K562 (cell line): ENCODE measurements around the gene TBC1D25. TPM values are rescaled to one million over a fixed set of nuclear protein-coding genes. Genes with fewer than 3 reads are reported as not detected.

Experiments used
- ARHGAP35 ChIP-seq: fragments of 450-650 bp; IDR thresholded peaks from 2 replicates; pipeline ENCODE4 v1.6.1; 2018; ENCODE audit not compliant: partially characterized antibody
- ARID1B ChIP-seq: fragments of 450-650 bp; IDR thresholded peaks from 2 replicates; pipeline ENCODE4 v1.6.1; 2016; ENCODE audit warnings: antibody characterized with exemption, mild to moderate bottlenecking, inconsistent platforms
- BRF1 ChIP-seq: IDR thresholded peaks from 3 replicates; pipeline ENCODE4 v1.6.1; 2011; ENCODE audit warnings: borderline replicate concordance, mild to moderate bottlenecking; ENCODE audit not compliant: insufficient read length; ENCODE audit errors: extremely low read depth
- CBX1 ChIP-seq: sonication (generic); IDR thresholded peaks from 2 replicates; pipeline ENCODE4 v1.6.1; 2016; ENCODE audit warnings: antibody characterized with exemption, low read depth, mild to moderate bottlenecking
- FOS ChIP-seq: IDR thresholded peaks from 3 replicates; pipeline ENCODE4 v1.6.1; 2011; ENCODE audit not compliant: insufficient read length; ENCODE audit errors: extremely low read depth
- HDAC6 ChIP-seq: IDR thresholded peaks from 2 replicates; pipeline ENCODE4 v1.6.1; 2012; ENCODE audit warnings: low read depth, mild to moderate bottlenecking, control low read depth, inconsistent platforms, low read length, moderate library complexity
- JUNB ChIP-seq: fragments of 450-650 bp; formaldehyde crosslinking; conservative IDR thresholded peaks from 2 replicates; pipeline ENCODE4 v1.4.0; 2020; ENCODE audit warnings: mild to moderate bottlenecking
- PML ChIP-seq: IDR thresholded peaks from 2 replicates; pipeline ENCODE4 v1.6.1; 2012; ENCODE audit warnings: low read length, inconsistent platforms
- SIX5 ChIP-seq, 2 experiments: IDR thresholded peaks; 2 replicates each; pipeline ENCODE4 v1.6.1; 2011; ENCODE audit warnings: low read length in 2 of 2, borderline replicate concordance in 1 of 2, low read depth in 1 of 2, mild to moderate bottlenecking in 1 of 2, moderate library complexity in 1 of 2; ENCODE audit not compliant: insufficient read depth in 1 of 2
- THRAP3 ChIP-seq: fragments of 450-650 bp; IDR thresholded peaks from 2 replicates; pipeline ENCODE4 v1.6.1; 2016; ENCODE audit warnings: mild to moderate bottlenecking, inconsistent platforms, borderline replicate concordance
- ZNF124 ChIP-seq: sonication (generic); formaldehyde crosslinking; IDR thresholded peaks from 2 replicates; pipeline ENCODE4 v1.8.1; 2022; ENCODE audit warnings: missing genetic modification reagents
- ZNF140 ChIP-seq: fragments of 250-450 bp; sonication (Bioruptor Pico); IDR thresholded peaks from 2 replicates; pipeline ENCODE4 v1.8.0; 2021; ENCODE audit warnings: moderate library complexity, mild to moderate bottlenecking, inconsistent platforms
- ZNF224 ChIP-seq: sonication (generic); formaldehyde crosslinking; IDR thresholded peaks from 2 replicates; pipeline ENCODE4 v1.8.0; 2022; ENCODE audit warnings: mild to moderate bottlenecking, missing genetic modification reagents
- ZNF436 ChIP-seq: fragments of 250-450, 450-650 bp; sonication (Bioruptor Pico); formaldehyde crosslinking; IDR thresholded peaks from 2 replicates; pipeline ENCODE4 v1.7.0; 2020; ENCODE audit warnings: mild to moderate bottlenecking
- ZNF668 ChIP-seq: fragments of 250-450 bp; sonication (Bioruptor Pico); IDR thresholded peaks from 2 replicates; pipeline ENCODE4 v1.8.0; 2022; ENCODE audit warnings: mild to moderate bottlenecking, inconsistent platforms
- ZNF785 ChIP-seq: fragments of 250-450 bp; sonication (Bioruptor Pico); IDR thresholded peaks from 2 replicates; pipeline ENCODE4 v1.4.0; 2020; ENCODE audit warnings: mild to moderate bottlenecking
- polyA plus RNA-seq, 8 experiments: library from polyadenylated mRNA; depleted of rRNA in 4 of 8; stranded (reverse) in 5 of 8; unstranded in 3 of 8; fragments of >200 nt; fragmentation: Nextera tagmentation in 2 of 8; fragmentation: Illumina TruSeq in 1 of 8; extraction: Ambion mirVana in 2 of 8; extraction: Trizol in 1 of 8; gene quantifications; 2 replicates each; pipeline versions ENCODE4 v1.2.1 to v1.2.3, GENCODE V29; 2011 to 2014; ENCODE audit warnings: inconsistent platforms in 1 of 8, missing spikeins in 1 of 8
- total RNA-seq, 7 experiments: library from RNA; depleted of rRNA in 6 of 7; stranded (reverse); fragments of >200 nt in 6 of 7; fragmentation: Illumina TruSeq in 2 of 7; extraction: Trizol in 2 of 7; gene quantifications; 2 replicates each; pipeline versions ENCODE4 v1.2.1 to v1.2.3, GENCODE V29; 2011 to 2021; ENCODE audit warnings: low replicate concordance in 1 of 7
- TF ChIP-seq, protein P1 (sequence below): fragments of 250-450 bp; sonication (Bioruptor Pico); IDR thresholded peaks from 2 replicates; pipeline ENCODE4 v1.5.0; 2020; ENCODE audit warnings: mild to moderate bottlenecking
- TF ChIP-seq, protein P2 (sequence below): sonication (generic); IDR thresholded peaks from 2 replicates; pipeline ENCODE4 v1.6.1; 2016
- TF ChIP-seq, protein P3 (sequence below): sonication (generic); formaldehyde crosslinking; IDR thresholded peaks from 2 replicates; pipeline ENCODE4 v1.8.1; 2023; ENCODE audit warnings: mild to moderate bottlenecking, missing genetic modification reagents, moderate library complexity
- TF ChIP-seq, protein P4 (sequence below): sonication (generic); formaldehyde crosslinking; IDR thresholded peaks from 2 replicates; pipeline ENCODE4 v1.4.0; 2020; ENCODE audit warnings: mild to moderate bottlenecking, missing genetic modification reagents

TBC1D25 gene
- total and polyA plus RNA-seq, 9 of the 15 experiments (the other 6 are each of a cell fraction or from before 2014, with no cell fraction given) = 0.62 to 10.6 (median 3.9) TPM

DNA sequence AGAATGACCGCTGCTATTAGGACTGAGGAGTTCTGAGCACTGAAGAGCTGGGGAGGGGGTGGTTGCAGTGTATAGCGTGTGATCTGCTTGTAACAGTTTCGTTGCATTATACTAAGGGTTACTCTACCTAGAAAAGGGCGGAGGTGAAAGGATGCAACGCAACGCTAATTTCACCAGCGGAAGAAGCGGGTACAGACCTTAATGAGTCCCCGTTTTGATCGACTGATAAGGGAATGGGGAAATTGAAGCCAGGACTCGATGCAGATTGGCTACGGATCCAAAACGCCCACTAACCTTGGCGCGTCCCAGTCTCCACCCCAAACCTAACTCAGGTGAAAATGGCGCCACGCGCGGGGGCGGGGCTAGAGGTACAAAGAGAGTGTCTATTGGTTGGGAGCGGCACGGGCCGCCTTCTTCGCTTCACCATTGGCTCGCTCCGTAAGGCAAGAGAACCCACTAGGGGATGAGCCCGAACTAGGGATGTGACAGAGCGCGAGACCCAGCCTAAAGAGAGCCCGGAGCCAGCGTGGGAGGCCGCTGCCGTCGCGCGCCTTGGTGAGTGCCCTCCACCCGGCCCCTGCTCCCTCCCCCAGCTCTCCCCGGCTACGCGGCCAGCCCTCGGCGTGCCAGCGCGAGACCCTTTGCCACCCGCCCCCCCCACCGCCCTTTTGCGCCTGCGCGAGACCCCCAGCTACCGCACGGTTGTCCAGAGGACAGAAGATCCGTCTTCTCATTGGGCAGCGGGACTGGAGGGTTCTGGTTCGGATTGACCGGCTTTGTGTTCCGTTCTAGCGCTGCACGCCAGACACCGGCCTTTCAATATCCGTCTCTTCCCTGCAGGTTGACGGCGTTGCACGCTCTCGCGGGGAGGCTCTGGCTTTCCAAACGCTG lies 17.9 kb upstream of the TBC1D25 start, which contains the start of gene EBP (continued):
- TF ChIP-seq, protein P1, sequence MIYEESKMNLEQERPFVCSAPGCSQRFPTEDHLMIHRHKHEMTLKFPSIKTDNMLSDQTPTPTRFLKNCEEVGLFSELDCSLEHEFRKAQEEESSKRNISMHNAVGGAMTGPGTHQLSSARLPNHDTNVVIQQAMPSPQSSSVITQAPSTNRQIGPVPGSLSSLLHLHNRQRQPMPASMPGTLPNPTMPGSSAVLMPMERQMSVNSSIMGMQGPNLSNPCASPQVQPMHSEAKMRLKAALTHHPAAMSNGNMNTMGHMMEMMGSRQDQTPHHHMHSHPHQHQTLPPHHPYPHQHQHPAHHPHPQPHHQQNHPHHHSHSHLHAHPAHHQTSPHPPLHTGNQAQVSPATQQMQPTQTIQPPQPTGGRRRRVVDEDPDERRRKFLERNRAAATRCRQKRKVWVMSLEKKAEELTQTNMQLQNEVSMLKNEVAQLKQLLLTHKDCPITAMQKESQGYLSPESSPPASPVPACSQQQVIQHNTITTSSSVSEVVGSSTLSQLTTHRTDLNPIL = no peak
- TF ChIP-seq BRF1 = no peak
- no peak for TF ChIP-seq CBX1
- no peak for TF ChIP-seq JUNB (CRISPR knock-in tag)
- no peak for TF ChIP-seq ZNF140 (CRISPR knock-in tag)
- no peak for TF ChIP-seq THRAP3
- TF ChIP-seq PML = peak; percentile 34; the same call in 1 of the 2 replicates
- TF ChIP-seq FOS = peak; percentile 87
- TF ChIP-seq HDAC6 = no peak
- no peak for TF ChIP-seq ZNF436 (CRISPR knock-in tag)
- no peak for TF ChIP-seq ZNF224 (CRISPR knock-in tag)
- no peak for TF ChIP-seq ZNF785 (CRISPR knock-in tag)
- no peak for TF ChIP-seq ARHGAP35
- no peak for TF ChIP-seq ZNF124 (CRISPR knock-in tag)
- no peak for TF ChIP-seq SIX5 (IDR thresholded peaks at IDR 0.05; ENCODE audit: borderline replicate concordance in 1 of 2, insufficient read depth in 1 of 2, low read depth in 1 of 2, low read length in 2 of 2)
- peak; percentile 55; the same call in 1 of the 2 replicates for TF ChIP-seq ARID1B
- TF ChIP-seq, protein P2, sequence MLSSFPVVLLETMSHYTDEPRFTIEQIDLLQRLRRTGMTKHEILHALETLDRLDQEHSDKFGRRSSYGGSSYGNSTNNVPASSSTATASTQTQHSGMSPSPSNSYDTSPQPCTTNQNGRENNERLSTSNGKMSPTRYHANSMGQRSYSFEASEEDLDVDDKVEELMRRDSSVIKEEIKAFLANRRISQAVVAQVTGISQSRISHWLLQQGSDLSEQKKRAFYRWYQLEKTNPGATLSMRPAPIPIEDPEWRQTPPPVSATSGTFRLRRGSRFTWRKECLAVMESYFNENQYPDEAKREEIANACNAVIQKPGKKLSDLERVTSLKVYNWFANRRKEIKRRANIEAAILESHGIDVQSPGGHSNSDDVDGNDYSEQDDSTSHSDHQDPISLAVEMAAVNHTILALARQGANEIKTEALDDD = peak; percentile 70; the same call in 1 of the 2 replicates
- TF ChIP-seq, protein P3, sequence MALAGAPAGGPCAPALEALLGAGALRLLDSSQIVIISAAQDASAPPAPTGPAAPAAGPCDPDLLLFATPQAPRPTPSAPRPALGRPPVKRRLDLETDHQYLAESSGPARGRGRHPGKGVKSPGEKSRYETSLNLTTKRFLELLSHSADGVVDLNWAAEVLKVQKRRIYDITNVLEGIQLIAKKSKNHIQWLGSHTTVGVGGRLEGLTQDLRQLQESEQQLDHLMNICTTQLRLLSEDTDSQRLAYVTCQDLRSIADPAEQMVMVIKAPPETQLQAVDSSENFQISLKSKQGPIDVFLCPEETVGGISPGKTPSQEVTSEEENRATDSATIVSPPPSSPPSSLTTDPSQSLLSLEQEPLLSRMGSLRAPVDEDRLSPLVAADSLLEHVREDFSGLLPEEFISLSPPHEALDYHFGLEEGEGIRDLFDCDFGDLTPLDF (CRISPR knock-in tag) = peak; percentile 88
- no peak for TF ChIP-seq ZNF668 (CRISPR knock-in tag)
- TF ChIP-seq, protein P4, sequence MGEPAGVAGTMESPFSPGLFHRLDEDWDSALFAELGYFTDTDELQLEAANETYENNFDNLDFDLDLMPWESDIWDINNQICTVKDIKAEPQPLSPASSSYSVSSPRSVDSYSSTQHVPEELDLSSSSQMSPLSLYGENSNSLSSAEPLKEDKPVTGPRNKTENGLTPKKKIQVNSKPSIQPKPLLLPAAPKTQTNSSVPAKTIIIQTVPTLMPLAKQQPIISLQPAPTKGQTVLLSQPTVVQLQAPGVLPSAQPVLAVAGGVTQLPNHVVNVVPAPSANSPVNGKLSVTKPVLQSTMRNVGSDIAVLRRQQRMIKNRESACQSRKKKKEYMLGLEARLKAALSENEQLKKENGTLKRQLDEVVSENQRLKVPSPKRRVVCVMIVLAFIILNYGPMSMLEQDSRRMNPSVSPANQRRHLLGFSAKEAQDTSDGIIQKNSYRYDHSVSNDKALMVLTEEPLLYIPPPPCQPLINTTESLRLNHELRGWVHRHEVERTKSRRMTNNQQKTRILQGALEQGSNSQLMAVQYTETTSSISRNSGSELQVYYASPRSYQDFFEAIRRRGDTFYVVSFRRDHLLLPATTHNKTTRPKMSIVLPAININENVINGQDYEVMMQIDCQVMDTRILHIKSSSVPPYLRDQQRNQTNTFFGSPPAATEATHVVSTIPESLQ = no peak
